ENCODE data around the gene PEA15.

- TF ChIP-seq CTCF (IDR thresholded peaks at IDR 0.05; ENCODE audit: extremely low read depth in 1 of 2, insufficient read depth in 1 of 2, low read depth in 1 of 2, low read length in 2 of 2): no peak
- TF ChIP-seq JUN (IDR thresholded peaks at IDR 0.05; ENCODE audit: borderline replicate concordance, insufficient read depth, insufficient read length, low read depth): no peak
- TF ChIP-seq POLR2AphosphoS5 (IDR thresholded peaks at IDR 0.05; ENCODE audit: insufficient read depth, low read depth, low read length): no peak
- TF ChIP-seq POLR2A (IDR thresholded peaks at IDR 0.05; ENCODE audit: low read depth, low read length): no peak
- no peak for TF ChIP-seq EZH2 (IDR thresholded peaks at IDR 0.05; ENCODE audit: borderline replicate concordance, low read depth, low read length, severe bottlenecking)
- TF ChIP-seq MYC (IDR thresholded peaks at IDR 0.05; ENCODE audit: low read depth, low read length): peak; percentile 30
Observed at GRCh38 chr1:160206036-160206389, 829 bp downstream of the PEA15 start.

All from endothelial cell of umbilical vein (primary cell).